Nucleus accumbens (tissue), 56 donors: Measurements from ENCODE around the gene EMP3.
"Not testable (repeated sequence)": the region's sequence is repeated elsewhere in the genome, so short reads cannot be mapped to it uniquely, and the experiment has no call there.

Experiments
- DNase-seq, 56 donors: peaks; one replicate each; lab custom pipeline; 2025; lab: John Stamatoyannopoulos, UW

Gene EMP3

DNA sequence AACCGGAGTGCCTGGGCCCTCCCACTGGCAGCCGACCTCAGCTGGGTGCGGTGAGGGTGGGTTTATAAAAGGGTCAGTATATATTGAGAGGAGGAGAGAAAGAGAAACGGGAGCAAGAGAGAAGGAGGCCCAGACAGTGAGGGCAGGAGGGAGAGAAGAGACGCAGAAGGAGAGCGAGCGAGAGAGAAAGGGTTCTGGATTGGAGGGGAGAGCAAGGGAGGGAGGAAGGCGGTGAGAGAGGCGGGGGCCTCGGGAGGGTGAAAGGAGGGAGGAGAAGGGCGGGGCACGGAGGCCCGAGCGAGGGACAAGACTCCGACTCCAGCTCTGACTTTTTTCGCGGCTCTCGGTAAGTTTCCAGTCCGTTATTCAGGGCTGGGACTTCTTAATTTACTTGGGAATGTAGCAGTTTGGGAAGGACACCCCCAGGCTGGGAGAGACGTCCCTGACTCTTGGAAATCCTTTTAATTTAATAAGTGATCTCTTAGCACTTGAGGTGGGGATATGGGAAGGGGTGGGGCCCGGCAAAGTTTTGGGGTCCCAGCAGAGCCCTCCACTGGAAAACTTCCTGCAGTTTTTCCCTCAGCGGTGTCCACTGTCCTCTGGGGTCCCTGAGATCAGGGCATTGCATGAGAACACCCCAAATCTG lies at the start of gene EMP3:
TSS of gene EMP3 (plus strand) at position 288 of the 646 bp plus-strand sequence. CDS start 1,293 bp downstream, outside the sequence.
- DNase-seq, result peak in 19 of 56 donors; percentile 4 to 55 (median 16)

- DNase-seq, result peak in 1 of 56 donors; percentile 1
Measured at GRCh38 chr19:48279747-48280146, 45.6 kb upstream of the EMP3 start.

DNA sequence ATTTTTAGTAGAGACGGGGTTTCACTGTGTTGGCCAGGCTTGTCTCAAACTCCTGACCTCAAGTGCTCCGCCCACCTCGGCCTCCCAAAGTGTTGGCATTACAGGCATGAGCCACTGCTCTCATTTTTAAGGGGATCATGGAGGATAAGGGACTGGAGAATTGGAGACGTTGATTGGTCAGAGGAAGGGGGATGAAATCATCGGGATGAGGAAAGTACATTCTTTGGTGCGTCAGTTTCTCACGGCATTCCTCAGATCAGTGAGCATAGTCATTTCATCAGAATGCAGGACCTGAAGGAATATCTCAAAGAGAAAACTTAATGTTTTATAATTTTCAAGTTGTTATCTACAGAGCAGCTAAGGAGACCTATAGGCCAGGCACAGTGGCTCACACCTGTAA lies 41.4 kb upstream of the EMP3 start:
- no peak for DNase-seq

DNA sequence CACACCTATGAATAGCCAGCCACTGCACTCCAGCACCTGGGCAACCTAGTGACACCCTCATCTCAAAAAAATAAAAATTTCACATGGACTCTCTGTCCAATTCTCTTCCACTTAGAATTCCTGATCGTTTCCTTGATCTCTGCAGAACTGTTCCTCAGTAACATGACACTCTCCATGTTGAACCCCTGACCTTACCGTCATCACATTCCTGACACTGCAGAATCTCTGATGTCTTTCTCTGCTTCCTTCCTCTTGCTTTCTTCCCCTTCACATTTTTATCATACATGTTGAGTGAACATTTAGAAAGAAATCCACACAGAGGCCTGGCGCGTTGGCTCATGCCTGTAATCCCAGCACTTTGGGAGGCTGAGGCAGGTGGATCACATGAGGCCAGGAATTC lies 40.5 kb upstream of the EMP3 start:
- DNase-seq, result no peak

DNA sequence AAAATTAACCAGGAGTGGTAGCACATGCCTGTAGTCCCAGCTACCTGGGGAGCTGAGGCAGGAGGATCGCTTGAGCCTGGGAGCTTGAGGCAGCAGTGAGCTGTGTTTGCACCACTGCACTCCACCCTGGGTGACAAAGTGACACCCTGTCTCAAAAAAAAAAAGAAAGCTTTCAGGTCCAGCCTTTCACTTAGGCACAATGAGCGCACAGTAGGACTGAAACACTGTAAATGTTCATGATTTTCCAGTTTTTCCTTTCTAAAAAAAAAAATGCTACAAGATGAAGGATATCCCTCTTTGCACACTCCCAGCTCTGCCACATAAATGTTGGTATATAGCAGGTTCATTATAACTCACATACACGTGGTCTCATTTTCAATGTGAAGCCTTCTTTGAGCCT lies 37.6 kb upstream of the EMP3 start:
- DNase-seq, result no peak

- DNase-seq, result peak in 8 of 56 donors; percentile 2 to 50 (median 12)
Measured at GRCh38 chr19:48290401-48290770, 35.0 kb upstream of the EMP3 start.

DNA sequence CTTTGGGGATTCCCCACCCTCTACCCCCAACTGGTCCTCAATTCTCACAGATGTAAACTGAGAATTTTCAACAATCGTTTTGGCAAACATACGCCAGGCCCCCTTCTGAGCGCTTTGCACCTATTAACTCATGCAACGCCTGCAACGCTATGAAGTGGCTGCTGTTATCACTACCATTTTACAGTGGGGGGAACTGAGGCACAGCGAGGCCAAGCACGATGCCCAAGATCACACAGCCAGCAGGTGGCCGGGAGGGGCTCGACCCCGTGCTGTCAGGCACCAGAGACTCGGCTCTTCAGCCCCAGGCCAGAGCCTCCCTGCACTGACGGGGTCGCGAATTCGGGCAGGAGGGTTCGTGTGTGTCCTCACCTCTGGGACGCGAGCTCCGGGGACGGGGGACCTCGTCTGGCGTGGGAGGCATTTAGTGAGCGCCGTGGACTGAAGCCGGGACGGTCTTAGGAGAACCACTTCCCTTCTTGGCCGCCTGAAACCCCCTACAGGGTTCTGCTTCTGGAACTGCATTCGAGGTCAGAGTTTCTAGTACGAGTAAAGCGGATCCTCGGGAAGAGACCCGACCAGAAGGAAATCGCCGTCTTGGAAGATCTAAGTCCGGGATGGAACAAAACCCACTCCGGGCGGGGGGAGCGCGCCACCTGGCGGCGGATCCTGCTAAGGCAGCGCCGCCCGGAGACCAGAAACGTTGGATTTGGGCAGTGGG lies 34.4 kb upstream of the EMP3 start:
- DNase-seq, result peak in 46 of 56 donors; percentile 4 to 83 (median 42)

DNA sequence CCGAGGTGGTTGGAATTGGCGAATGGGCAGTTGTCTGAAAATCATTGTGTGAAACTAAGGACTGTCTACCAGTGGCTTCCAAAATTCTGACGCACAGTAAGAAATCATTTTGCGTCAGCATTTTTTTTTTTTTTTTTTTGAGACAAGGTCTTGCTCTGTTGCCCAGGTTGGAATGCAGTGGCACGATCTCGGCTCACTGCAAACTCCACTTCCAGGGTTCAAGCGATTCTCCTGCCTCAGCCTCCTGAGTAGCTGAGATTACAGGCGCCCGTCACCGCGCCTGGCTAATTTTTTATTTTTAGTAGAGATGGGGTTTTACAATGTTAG lies 33.9 kb upstream of the EMP3 start:
- not testable (repeated sequence) for DNase-seq

- peak in 13 of 56 donors; percentile 3 to 54 (median 18) for DNase-seq
Measured at GRCh38 chr19:48292798-48293197, 32.6 kb upstream of the EMP3 start.

DNA sequence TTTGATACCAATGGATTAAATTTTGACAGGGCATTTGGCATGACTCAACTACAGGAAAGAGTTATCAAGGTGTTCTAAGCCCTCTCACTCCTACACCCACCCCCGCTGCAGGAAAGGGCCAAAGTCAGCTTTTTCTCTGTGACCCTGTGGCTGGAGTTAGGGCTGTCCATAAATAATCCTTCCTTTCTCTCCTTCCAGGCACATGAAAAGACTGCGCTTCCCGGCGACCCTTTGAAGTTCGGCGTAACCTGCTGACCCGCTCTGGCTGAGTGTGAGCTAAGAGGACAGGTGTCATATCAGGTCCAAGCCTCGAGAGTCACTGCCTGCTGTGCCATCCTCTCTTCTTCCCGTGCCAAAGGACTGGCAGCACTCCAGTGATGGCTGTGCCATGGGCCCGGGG lies 29.9 kb upstream of the EMP3 start:
- DNase-seq, result no peak

GRCh38 chr19:48296963-48297734 lies 28.2 kb upstream of the EMP3 start:
- no peak for DNase-seq

GRCh38 chr19:48297975-48298374 lies 27.4 kb upstream of the EMP3 start:
- no peak for DNase-seq

DNA sequence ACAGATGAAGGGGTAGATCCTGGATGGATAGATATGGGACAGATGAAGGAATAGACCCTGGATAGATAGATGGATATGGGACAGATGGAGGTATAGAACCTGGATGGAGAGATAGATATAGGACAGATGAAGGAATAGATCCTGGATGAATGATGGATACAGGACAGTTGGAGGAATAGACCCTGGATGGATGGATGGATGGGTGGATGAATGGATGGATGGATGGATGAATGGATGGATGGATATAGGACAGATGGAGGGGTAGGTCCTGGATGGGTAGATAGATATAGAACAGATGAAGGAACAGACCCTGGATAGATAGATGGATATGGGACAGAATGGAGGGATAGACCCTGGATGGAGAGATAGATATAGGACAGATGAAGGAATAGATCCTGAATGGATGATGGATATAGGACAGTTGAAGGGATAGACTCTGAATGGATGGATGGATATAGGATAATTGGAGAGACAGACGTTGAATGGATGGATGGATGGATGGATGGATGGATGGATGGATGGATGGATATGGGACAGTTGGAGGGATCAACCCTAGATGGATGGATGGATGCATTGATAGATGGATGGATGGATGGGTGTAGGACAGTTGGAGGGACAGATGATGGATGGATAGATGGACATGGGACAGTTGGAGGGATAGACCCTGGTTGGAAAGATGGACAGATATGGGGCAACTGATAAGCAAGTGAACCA lies 23.3 kb upstream of the EMP3 start:
- DNase-seq, result no peak

DNA sequence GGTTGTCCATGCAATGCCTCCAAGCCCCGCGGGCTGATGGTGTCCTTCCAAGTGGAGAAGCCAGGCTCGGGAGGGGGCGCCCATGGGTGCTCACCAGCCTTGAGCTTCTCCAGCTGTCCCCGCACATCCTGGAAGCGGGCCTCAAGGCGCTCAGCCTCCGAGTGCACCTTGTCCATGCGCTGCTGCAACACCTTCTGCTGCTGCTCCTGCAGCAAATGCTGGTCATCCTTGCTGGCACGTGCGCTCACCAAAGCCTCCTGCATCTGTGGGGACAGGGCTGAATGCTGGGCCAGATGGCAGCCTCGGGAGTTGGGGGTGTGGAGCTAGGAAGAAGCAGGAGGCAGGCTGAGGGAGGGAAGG lies 22.8 kb upstream of the EMP3 start:
- DNase-seq, result no peak

DNA sequence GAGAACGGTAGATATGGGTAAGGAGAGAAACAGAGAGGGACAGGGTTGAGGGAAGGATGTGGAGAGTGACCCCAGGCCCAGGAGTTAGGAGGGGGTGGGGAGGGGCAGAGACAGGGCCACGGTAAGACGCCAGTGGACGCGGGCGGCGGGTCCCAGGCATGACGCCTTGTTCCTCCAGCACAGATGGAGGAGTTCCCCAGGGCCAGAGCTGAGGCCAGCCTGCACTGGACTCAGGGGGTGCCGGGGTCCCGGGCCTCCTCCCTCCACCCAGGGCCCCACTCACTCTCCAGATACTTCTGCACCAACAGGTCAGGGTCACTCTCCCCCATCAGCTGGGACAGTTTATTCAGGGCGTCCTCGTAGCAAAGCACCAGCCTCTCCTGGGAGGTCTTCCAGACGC lies 22.0 kb upstream of the EMP3 start:
- no peak for DNase-seq

GRCh38 chr19:48303866-48304265 lies 21.5 kb upstream of the EMP3 start:
- no peak for DNase-seq

DNA sequence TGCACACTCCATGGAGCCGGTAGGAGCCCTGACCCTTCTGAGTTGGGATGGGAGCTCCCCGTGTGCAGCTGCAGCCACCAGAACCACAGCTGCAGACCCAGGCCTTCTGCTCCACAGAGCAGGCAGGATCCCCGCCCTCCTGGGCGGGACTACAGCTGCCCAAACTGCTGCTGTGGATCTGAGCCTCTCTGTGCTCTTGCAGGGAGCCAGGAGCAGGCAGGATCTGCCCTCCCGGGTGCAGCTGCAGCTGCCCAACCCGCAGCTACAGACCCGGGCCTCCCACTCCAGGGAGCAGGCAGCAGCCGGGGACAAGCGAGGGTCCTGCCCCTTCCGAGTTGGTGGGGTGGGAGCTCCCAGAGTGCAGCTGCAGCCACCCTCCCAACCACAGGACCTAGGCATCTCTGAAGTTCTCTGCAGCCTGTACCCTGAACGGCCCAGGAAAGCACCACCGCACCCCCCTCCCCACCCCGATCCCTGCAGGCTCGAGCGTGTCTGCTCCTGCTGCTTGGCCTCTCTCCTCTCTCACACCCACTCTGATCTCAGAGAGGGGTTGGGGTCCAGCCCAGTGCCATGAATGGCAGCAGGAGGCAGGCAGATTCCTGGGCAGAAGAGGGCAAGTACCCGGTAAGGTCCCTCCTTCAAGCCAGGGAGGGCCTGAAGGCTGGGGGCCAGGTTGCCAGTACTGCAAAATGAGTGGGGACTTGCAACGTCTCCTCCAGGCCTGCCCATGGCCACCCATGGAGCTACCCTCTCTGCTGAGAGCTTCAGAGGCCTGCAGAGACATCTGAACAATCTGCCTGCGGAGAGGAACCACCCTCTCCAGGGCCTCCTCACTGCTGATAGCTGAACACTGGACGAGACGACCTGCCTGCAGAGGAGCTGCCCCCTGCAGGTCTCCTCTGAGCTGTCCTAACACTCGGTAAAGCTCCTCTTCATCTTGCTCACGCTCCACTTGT lies 16.4 kb upstream of the EMP3 start:
- DNase-seq, result peak in 32 of 56 donors; percentile 8 to 70 (median 35)

DNA sequence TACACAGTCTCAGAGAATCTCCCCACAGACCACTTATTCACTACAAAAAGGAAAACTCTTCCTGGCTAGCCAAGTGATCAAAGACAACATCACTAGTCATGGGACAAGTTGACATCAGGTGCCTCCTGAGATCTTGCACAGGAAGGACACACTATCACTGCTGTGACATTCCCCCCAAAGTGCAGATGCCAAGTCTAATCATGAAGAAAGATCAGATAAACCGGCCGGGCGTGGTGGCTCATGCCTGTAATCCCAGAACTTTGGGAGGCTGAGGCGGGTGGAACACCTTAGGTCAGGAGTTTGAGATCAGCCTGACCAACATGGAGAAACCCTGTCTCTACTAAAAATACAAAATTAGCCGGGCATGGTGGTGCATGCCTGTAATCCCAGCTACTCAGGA lies 15.6 kb upstream of the EMP3 start:
- not testable (repeated sequence) for DNase-seq

GRCh38 chr19:48310227-48310626 lies 15.1 kb upstream of the EMP3 start:
- DNase-seq, result no peak

- no peak for DNase-seq
Measured at GRCh38 chr19:48311384-48311783, 14.0 kb upstream of the EMP3 start.
